Measurements from ENCODE around the gene PRDM2.

The PRDM2 gene

GRCh38 chr1:13842497-13842896 lies 142.5 kb downstream of the PRDM2 start:
- no peak for DNase-seq (ENCODE audit: low read depth in 3 of 3)

- no peak for DNase-seq (ENCODE audit: low read depth in 3 of 3)
Measured at GRCh38 chr1:13851726-13852125, 151.7 kb downstream of the PRDM2 start.

- no peak for DNase-seq (ENCODE audit: low read depth in 3 of 3)
Measured at GRCh38 chr1:13855554-13855953, 155.6 kb downstream of the PRDM2 start.

- DNase-seq (ENCODE audit: low read depth in 3 of 3) = no peak
Measured at GRCh38 chr1:13860031-13860430, 160.0 kb downstream of the PRDM2 start.

- no peak for DNase-seq (ENCODE audit: low read depth in 3 of 3)
Measured at GRCh38 chr1:13864760-13865159, 164.8 kb downstream of the PRDM2 start.

- DNase-seq (ENCODE audit: low read depth in 3 of 3) = no peak
Measured at GRCh38 chr1:13865851-13866250, 165.9 kb downstream of the PRDM2 start.

GRCh38 chr1:13867603-13868002 lies 167.6 kb downstream of the PRDM2 start:
- DNase-seq (ENCODE audit: low read depth in 3 of 3) = no peak

- no peak for DNase-seq (ENCODE audit: low read depth in 3 of 3)
Measured at GRCh38 chr1:13869172-13869797, 169.3 kb downstream of the PRDM2 start.

GRCh38 chr1:13871413-13871812 lies 171.4 kb downstream of the PRDM2 start:
- DNase-seq (ENCODE audit: low read depth in 3 of 3) = no peak

- DNase-seq (ENCODE audit: low read depth in 3 of 3) = no peak
Measured at GRCh38 chr1:13871886-13872285, 171.9 kb downstream of the PRDM2 start.

- no peak for DNase-seq (ENCODE audit: low read depth in 3 of 3)
Measured at GRCh38 chr1:13873032-13873431, 173.0 kb downstream of the PRDM2 start.

Measured in stimulated activated CD4-positive, alpha-beta T cell treated with anti-CD3 and anti-CD28 coated beads, TNF-alpha, amount 100 ng/mL, for 48 hours (primary cell).